ENCODE results near the gene OCSTAMP. TPM values are rescaled to one million over a fixed set of nuclear protein-coding genes. Genes with fewer than 3 reads are reported as not detected.

OCSTAMP gene
- polyA plus RNA-seq, 2 donors: not detected

- H3K27me3 ChIP-seq (ENCODE audit: control insufficient read depth in 1 of 2, insufficient read depth in 2 of 2, low read length in 2 of 2): no peaks in the 10 kb centered on the region
- no peaks in the 10 kb centered on the region for H3K36me3 ChIP-seq (ENCODE audit: control insufficient read depth in 2 of 2, insufficient read depth in 2 of 2, low read length in 1 of 2)
- H3K4me1 ChIP-seq (ENCODE audit: control insufficient read depth in 2 of 2, insufficient read depth in 2 of 2, low read length in 1 of 2): peaks cover 0 to 4% of the 10 kb centered on the region in 2 donors
- 73 to 76% methylated on average over 7 of the region's 7 CpGs for WGBS, 2 donors
- no peak overlapping the region for H3K4me3 ChIP-seq (ENCODE audit: low read depth in 1 of 2, low read length in 2 of 2)
- H3K27ac ChIP-seq (ENCODE audit: low read depth in 2 of 2, low read length in 1 of 2): no peak overlapping the region
- no peaks in the 10 kb centered on the region for H3K9me3 ChIP-seq (ENCODE audit: control insufficient read depth in 2 of 2, insufficient read depth in 1 of 2, low read depth in 1 of 2, low read length in 1 of 2)
Measured at GRCh38 chr20:46564241-46564957, 13.9 kb upstream of the OCSTAMP start.

- H3K36me3 ChIP-seq (ENCODE audit: control insufficient read depth in 2 of 2, insufficient read depth in 2 of 2, low read length in 1 of 2): no peaks in the 10 kb centered on the region
- H3K4me1 ChIP-seq (ENCODE audit: control insufficient read depth in 2 of 2, insufficient read depth in 2 of 2, low read length in 1 of 2): peaks cover 0 to 4% of the 10 kb centered on the region in 2 donors
- no peak overlapping the region for H3K4me3 ChIP-seq (ENCODE audit: low read depth in 1 of 2, low read length in 2 of 2)
- H3K9me3 ChIP-seq (ENCODE audit: control insufficient read depth in 2 of 2, insufficient read depth in 1 of 2, low read depth in 1 of 2, low read length in 1 of 2): no peaks in the 10 kb centered on the region
- H3K27me3 ChIP-seq (ENCODE audit: control insufficient read depth in 1 of 2, insufficient read depth in 2 of 2, low read length in 2 of 2): no peaks in the 10 kb centered on the region
- H3K27ac ChIP-seq (ENCODE audit: low read depth in 2 of 2, low read length in 1 of 2): no peak overlapping the region
- 71 to 77% methylated on average over 2 of the region's 2 CpGs for WGBS, 2 donors
Measured at GRCh38 chr20:46563860-46564221, 13.4 kb upstream of the OCSTAMP start.

- Histone ChIP-seq H3K36me3 (ENCODE audit: control insufficient read depth in 2 of 2, insufficient read depth in 2 of 2, low read length in 1 of 2) (no peaks in the 10 kb centered on the region), H3K27me3 (ENCODE audit: control insufficient read depth in 1 of 2, insufficient read depth in 2 of 2, low read length in 2 of 2) (no peaks in the 10 kb centered on the region), H3K27ac (ENCODE audit: low read depth in 2 of 2, low read length in 1 of 2) (no peak overlapping the region), H3K9me3 (ENCODE audit: control insufficient read depth in 2 of 2, insufficient read depth in 1 of 2, low read depth in 1 of 2, low read length in 1 of 2) (no peaks in the 10 kb centered on the region), H3K4me1 (ENCODE audit: control insufficient read depth in 2 of 2, insufficient read depth in 2 of 2, low read length in 1 of 2) (peaks cover 0 to 4% of the 10 kb centered on the region in 2 donors), H3K4me3 (ENCODE audit: low read depth in 1 of 2, low read length in 2 of 2) (no peak overlapping the region)
- WGBS, 2 donors: 87 to 88% methylated on average over 16 of the region's 16 CpGs
Measured at GRCh38 chr20:46563170-46563859, 12.9 kb upstream of the OCSTAMP start.

- Histone ChIP-seq H3K9me3 (ENCODE audit: control insufficient read depth in 2 of 2, insufficient read depth in 1 of 2, low read depth in 1 of 2, low read length in 1 of 2) (no peaks in the 10 kb centered on the region), H3K36me3 (ENCODE audit: control insufficient read depth in 2 of 2, insufficient read depth in 2 of 2, low read length in 1 of 2) (no peaks in the 10 kb centered on the region), H3K4me3 (ENCODE audit: low read depth in 1 of 2, low read length in 2 of 2) (peak overlapping the region; percentile 28 to 39), H3K4me1 (ENCODE audit: control insufficient read depth in 2 of 2, insufficient read depth in 2 of 2, low read length in 1 of 2) (peaks cover 0 to 4% of the 10 kb centered on the region in 2 donors), H3K27ac (ENCODE audit: low read depth in 2 of 2, low read length in 1 of 2) (peak overlapping the region in 1 of 2 donors; percentile 10), H3K27me3 (ENCODE audit: control insufficient read depth in 1 of 2, insufficient read depth in 2 of 2, low read length in 2 of 2) (no peaks in the 10 kb centered on the region)
- WGBS, 2 donors: 12 to 14% methylated on average over 19 of the region's 19 CpGs
Measured at GRCh38 chr20:46562373-46563169, 12.1 kb upstream of the OCSTAMP start.

- no peak overlapping the region for H3K27ac ChIP-seq (ENCODE audit: low read depth in 2 of 2, low read length in 1 of 2)
- no peaks in the 10 kb centered on the region for H3K9me3 ChIP-seq (ENCODE audit: control insufficient read depth in 2 of 2, insufficient read depth in 1 of 2, low read depth in 1 of 2, low read length in 1 of 2)
- WGBS, 2 donors: 43 to 46% methylated on average over 5 of the region's 5 CpGs
- no peaks in the 10 kb centered on the region for H3K27me3 ChIP-seq (ENCODE audit: control insufficient read depth in 1 of 2, insufficient read depth in 2 of 2, low read length in 2 of 2)
- H3K4me1 ChIP-seq (ENCODE audit: control insufficient read depth in 2 of 2, insufficient read depth in 2 of 2, low read length in 1 of 2): peaks cover 0 to 4% of the 10 kb centered on the region in 2 donors
- H3K36me3 ChIP-seq (ENCODE audit: control insufficient read depth in 2 of 2, insufficient read depth in 2 of 2, low read length in 1 of 2): no peaks in the 10 kb centered on the region
- peak overlapping the region in 1 of 2 donors; percentile 28 for H3K4me3 ChIP-seq (ENCODE audit: low read depth in 1 of 2, low read length in 2 of 2)
Measured at GRCh38 chr20:46562009-46562372, 11.5 kb upstream of the OCSTAMP start.

GRCh38 chr20:46559685-46560440 is 9.4 kb upstream of the OCSTAMP start:
- Histone ChIP-seq H3K4me1 (ENCODE audit: control insufficient read depth in 2 of 2, insufficient read depth in 2 of 2, low read length in 1 of 2) (peaks cover 0 to 4% of the 10 kb centered on the region in 2 donors), H3K27ac (ENCODE audit: low read depth in 2 of 2, low read length in 1 of 2) (no peak overlapping the region), H3K36me3 (ENCODE audit: control insufficient read depth in 2 of 2, insufficient read depth in 2 of 2, low read length in 1 of 2) (no peaks in the 10 kb centered on the region), H3K9me3 (ENCODE audit: control insufficient read depth in 2 of 2, insufficient read depth in 1 of 2, low read depth in 1 of 2, low read length in 1 of 2) (no peaks in the 10 kb centered on the region), H3K4me3 (ENCODE audit: low read depth in 1 of 2, low read length in 2 of 2) (no peak overlapping the region), H3K27me3 (ENCODE audit: control insufficient read depth in 1 of 2, insufficient read depth in 2 of 2, low read length in 2 of 2) (no peaks in the 10 kb centered on the region)
- 78 to 84% methylated on average over 7 of the region's 7 CpGs for WGBS, 2 donors

- no peak overlapping the region for H3K4me3 ChIP-seq (ENCODE audit: low read depth in 1 of 2, low read length in 2 of 2)
- H3K36me3 ChIP-seq (ENCODE audit: control insufficient read depth in 2 of 2, insufficient read depth in 2 of 2, low read length in 1 of 2): no peaks in the 10 kb centered on the region
- 93 to 95% methylated on average over 3 of the region's 3 CpGs for WGBS, 2 donors
- no peaks in the 10 kb centered on the region for H3K27me3 ChIP-seq (ENCODE audit: control insufficient read depth in 1 of 2, insufficient read depth in 2 of 2, low read length in 2 of 2)
- H3K9me3 ChIP-seq (ENCODE audit: control insufficient read depth in 2 of 2, insufficient read depth in 1 of 2, low read depth in 1 of 2, low read length in 1 of 2): no peaks in the 10 kb centered on the region
- no peak overlapping the region for H3K27ac ChIP-seq (ENCODE audit: low read depth in 2 of 2, low read length in 1 of 2)
- peaks cover 0 to 4% of the 10 kb centered on the region in 2 donors for H3K4me1 ChIP-seq (ENCODE audit: control insufficient read depth in 2 of 2, insufficient read depth in 2 of 2, low read length in 1 of 2)
Measured at GRCh38 chr20:46559001-46559400, 8.5 kb upstream of the OCSTAMP start.

- Histone ChIP-seq H3K27ac (ENCODE audit: low read depth in 2 of 2, low read length in 1 of 2) (no peak overlapping the region), H3K4me1 (ENCODE audit: control insufficient read depth in 2 of 2, insufficient read depth in 2 of 2, low read length in 1 of 2) (peaks cover 0 to 4% of the 10 kb centered on the region in 2 donors), H3K4me3 (ENCODE audit: low read depth in 1 of 2, low read length in 2 of 2) (no peak overlapping the region), H3K9me3 (ENCODE audit: control insufficient read depth in 2 of 2, insufficient read depth in 1 of 2, low read depth in 1 of 2, low read length in 1 of 2) (no peaks in the 10 kb centered on the region), H3K27me3 (ENCODE audit: control insufficient read depth in 1 of 2, insufficient read depth in 2 of 2, low read length in 2 of 2) (no peaks in the 10 kb centered on the region), H3K36me3 (ENCODE audit: control insufficient read depth in 2 of 2, insufficient read depth in 2 of 2, low read length in 1 of 2) (no peaks in the 10 kb centered on the region)
- WGBS, 2 donors: 32 to 52% methylated on average over 5 of the region's 5 CpGs
Measured at GRCh38 chr20:46558511-46558959, 8.1 kb upstream of the OCSTAMP start.

All from esophagus (tissue), 2 donors.